Stimulated activated CD4-positive, alpha-beta T cell treated with anti-CD3 and anti-CD28 coated beads, Interleukin-15, amount 100 ng/mL, for 48 hours (primary cell): ENCODE data around the gene UBA5.

Experiments
- DNase-seq, 2 donors: peaks; one replicate each; pipeline ENCODE4 v3.0.0-alpha.2; 2020; ENCODE audit warnings: low read depth in 2 of 2

Gene UBA5

DNA sequence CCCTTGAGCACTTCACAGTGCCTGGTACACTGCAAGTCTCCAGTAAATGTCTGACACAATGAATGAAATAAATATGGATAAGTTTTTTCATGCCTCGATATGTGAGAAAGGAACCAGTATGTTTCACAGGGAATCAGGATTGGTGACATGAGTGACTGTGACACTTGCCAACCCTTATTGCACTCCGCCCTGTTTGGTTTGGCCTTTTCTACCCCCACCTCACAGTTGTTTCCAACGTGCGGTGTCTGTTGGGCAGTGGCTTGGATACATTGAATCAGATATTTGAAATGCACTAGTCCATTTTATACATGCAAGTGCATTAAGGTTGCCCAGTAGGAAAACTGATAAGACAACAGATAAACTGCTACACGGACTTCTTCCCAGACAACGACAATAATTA is 60.1 kb downstream of the UBA5 start:
- no peak for DNase-seq

DNA sequence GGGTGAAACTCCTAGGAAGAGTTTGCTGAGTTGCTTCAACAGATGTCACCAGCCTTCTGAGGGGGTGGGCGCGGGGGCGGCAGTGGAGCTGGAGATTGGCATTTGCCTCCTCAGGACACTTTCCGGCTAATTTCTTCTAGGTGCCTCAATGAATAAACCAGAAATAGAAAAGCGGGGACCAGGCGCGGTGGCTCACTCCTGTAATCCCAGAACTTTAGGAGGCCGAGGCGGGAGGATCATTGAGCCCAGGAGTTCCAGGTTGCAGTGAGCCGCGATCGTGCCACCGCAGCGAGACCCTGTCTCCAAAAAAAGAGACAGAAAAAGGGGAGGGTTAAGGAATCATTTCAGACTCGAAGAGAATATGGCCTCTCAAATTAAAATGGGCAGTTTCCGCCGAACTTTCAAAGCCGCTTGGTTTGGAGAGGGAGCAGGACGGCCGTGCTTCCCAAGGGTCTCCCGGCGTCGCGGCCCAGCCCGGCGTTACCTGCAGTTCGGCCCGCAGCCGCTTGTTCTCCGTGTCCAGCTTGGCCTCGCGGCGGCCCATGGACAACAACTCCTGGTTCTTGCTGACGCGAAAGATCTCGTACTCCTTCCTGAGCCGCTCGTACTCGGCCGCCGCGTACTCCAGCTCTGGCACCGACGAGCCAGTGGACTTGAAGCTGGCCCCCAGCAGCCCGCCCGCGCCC is 61.5 kb downstream of the UBA5 start:
- DNase-seq, result no peak

DNA sequence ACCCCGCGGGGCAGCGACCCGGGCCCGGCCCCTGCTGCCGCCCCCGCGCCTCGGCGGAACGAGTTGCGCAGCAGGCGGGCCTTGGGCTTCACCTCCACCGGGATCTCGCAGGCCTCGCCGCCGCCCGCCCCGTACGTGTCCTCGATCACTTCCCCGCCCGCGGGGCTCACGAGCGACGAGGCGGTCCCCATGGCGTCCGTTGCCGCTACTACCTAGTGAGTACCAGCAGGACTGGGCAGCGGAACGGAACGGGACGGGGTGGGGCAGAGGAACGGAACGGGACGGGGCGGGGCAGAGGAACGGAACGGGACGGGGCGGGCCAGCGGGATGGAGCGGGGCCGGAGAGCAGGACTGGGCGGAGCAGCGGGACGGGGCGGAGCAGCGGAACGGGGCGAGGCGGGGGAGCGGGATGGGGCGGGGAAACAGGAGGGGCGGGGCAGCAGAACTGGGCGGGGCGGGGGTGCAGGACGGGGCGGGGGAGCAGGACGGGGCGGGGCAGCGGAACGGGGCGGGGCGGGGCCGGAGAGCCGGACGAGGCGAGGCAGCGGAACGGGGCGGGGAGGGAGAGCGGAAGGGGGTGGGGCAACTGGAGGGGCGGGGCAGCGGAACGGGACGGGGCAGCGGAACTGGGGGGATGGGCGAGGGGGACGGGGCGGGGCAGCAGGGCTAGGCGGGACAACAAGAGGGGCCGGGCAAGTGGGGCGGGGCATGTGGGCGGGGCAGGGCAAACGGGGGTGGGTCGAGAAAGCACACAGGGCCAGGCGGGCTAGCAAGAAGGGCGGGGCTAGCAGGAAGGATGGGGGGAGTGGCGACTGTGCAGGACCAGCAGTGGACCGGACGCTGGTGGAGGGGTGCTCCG is 62.3 kb downstream of the UBA5 start, which contains the start of gene NPHP3:
Gene NPHP3 (minus strand): TSS at position 245 of the 859 bp plus-strand sequence. CDS start 54 bp downstream, at position 191.
- DNase-seq, result peak; percentile 97

DNA sequence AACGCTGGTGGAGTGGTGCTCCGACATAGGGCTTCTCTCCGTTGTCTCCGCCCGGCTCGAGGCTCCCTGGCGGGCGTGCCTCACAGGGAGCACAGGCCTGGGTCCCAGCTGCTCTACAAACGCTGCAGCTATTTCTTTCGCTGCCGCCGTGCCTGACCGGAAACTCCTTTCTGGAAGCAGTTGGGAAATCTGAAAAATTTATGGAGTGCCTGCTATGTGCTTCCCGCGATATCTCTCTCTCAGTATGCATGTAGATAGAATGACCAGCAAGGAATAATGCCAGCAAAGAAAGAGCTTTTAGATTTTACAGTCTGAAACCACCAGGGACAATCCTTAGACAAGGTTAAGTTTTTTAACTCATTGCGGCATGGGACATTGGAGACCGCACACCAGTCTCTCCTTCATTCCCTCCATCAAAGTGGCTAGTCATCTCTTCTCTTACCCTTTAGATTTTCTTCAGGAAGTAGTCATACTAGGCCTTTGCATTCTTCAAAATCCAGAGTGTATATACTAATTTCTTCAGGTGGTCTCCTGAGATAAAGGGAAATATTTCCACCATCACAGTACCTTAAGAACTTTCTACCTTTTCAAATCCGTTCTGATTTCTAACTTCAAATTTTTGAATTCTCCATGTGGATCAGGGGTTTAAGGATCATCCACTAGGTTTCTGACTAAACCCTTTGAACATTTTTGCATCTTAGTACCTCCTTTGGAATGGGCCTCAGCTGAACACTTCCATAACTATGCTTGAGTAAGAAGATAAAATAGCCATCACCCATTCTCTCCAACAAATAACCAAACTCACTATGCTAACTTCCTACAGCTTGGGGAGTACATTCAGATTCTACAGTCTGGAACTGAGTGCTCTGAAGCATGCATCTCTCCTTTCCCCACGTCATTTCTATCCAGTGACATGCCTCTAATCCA is 63.2 kb downstream of the UBA5 start:
- no peak for DNase-seq

DNA sequence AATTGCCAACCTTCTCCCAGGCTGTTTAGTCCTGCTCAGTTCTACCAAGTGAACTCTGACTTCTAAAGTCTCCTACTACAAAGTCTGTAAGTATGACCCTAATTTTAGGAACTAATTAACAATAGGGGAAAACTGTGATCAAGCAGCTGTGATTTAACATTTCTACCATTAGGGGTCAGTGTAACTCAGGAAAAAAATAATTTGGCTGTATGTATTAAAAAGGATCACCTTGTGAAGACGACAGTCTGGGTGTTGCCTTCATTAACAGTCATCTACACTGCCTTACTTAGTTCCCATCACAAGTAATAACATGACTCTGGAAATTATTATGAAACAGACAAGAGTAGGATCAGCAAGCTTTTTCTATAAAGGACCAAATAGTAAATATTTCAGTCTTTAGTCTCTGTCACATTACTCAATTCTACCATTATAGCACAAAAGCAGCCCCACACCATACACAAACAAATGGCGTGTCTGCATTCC is 66.3 kb downstream of the UBA5 start:
- DNase-seq, result no peak
